Measurements from ENCODE around the gene RNPS1. TPM values are rescaled to one million over a fixed set of nuclear protein-coding genes. Genes with fewer than 3 reads are reported as not detected.

Gene RNPS1
- total and polyA plus RNA-seq, 2 donors (not counting 1 experiment from before 2014, with no cell fraction given), result 38.1 to 115 TPM

DNA sequence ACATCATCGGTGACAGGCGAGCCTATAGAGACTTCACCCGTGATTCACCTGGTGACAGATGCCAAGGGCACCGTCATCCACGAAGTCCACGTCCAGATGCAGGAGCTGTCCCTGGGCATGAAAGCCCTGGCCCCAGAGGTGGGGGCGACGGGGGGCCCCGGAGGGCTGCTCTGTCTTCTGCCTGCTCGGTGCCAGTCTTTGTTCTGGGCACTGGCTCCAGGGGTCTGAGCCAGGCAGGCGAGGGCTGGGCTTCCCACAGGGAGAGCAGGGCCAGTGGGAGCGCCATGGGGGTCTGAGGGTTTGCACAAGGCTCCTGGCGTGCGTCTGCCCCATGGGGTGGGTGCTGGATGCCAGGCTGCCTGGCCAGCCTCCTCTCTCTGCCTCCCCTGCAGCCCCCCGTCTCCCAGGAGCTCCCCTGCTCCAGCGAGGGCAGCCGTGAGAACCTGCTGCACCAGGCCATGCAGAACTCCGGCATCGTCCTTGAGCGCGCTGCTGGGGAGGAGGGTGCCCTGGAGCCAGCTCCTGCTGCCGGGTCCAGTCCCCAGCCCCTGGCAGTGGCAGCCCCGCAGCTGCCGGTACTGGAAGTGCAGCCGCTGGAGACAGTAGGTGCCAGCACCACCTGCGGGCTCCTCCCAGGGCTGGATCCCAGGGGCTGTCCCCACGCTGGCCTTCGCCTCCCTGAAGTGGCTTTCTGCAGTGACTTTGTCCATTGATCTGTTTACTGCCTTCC, 34.7 kb downstream of the RNPS1 start:
- Histone ChIP-seq H3K27me3 (ENCODE audit: control insufficient read depth, insufficient read depth, low read length) (no peaks in the 10 kb centered on the region), H3K9ac (ENCODE audit: insufficient read depth, low read length) (no peak overlapping the region), H2AFZ (ENCODE audit: low read length) (no peak overlapping the region), H3K27ac (ENCODE audit: insufficient read depth, low read length) (no peak overlapping the region), H3K9me3 (ENCODE audit: control insufficient read depth, insufficient read depth, low read depth, low read length) (no peaks in the 10 kb centered on the region), H3K4me2 (ENCODE audit: extremely low read depth, insufficient read depth, low read length) (no peak overlapping the region), H3K79me2 (ENCODE audit: control insufficient read depth, insufficient read depth, low read length) (peaks cover 3% of the 10 kb centered on the region), H3K4me3 (replicated peaks in 1 of 4; ENCODE audit: control extremely low read depth in 1 of 4, insufficient read depth in 1 of 4, low read depth in 3 of 4, low read length in 4 of 4) (no peak overlapping the region), H3K36me3 (ENCODE audit: control insufficient read depth, insufficient read depth, low read length) (peaks cover 38% of the 10 kb centered on the region), H4K20me1 (ENCODE audit: control insufficient read depth, extremely low read depth, insufficient read depth, low read length) (no peaks in the 10 kb centered on the region), H3K4me1 (ENCODE audit: control insufficient read depth, extremely low read depth, insufficient read depth, low read length) (peaks cover 2% of the 10 kb centered on the region)
- TF ChIP-seq, protein P1, sequence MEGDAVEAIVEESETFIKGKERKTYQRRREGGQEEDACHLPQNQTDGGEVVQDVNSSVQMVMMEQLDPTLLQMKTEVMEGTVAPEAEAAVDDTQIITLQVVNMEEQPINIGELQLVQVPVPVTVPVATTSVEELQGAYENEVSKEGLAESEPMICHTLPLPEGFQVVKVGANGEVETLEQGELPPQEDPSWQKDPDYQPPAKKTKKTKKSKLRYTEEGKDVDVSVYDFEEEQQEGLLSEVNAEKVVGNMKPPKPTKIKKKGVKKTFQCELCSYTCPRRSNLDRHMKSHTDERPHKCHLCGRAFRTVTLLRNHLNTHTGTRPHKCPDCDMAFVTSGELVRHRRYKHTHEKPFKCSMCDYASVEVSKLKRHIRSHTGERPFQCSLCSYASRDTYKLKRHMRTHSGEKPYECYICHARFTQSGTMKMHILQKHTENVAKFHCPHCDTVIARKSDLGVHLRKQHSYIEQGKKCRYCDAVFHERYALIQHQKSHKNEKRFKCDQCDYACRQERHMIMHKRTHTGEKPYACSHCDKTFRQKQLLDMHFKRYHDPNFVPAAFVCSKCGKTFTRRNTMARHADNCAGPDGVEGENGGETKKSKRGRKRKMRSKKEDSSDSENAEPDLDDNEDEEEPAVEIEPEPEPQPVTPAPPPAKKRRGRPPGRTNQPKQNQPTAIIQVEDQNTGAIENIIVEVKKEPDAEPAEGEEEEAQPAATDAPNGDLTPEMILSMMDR (conservative IDR thresholded peaks at IDR 0.05 in 1 of 2, IDR thresholded peaks at IDR 0.05 in 1 of 2; ENCODE audit: low read depth in 1 of 2, low read length in 2 of 2), result no peak
- no peak for TF ChIP-seq EZH2 (IDR thresholded peaks at IDR 0.05; ENCODE audit: low read length, missing control alignments)
- no peak for DNase-seq (ENCODE audit: low read depth in 2 of 2)

DNA sequence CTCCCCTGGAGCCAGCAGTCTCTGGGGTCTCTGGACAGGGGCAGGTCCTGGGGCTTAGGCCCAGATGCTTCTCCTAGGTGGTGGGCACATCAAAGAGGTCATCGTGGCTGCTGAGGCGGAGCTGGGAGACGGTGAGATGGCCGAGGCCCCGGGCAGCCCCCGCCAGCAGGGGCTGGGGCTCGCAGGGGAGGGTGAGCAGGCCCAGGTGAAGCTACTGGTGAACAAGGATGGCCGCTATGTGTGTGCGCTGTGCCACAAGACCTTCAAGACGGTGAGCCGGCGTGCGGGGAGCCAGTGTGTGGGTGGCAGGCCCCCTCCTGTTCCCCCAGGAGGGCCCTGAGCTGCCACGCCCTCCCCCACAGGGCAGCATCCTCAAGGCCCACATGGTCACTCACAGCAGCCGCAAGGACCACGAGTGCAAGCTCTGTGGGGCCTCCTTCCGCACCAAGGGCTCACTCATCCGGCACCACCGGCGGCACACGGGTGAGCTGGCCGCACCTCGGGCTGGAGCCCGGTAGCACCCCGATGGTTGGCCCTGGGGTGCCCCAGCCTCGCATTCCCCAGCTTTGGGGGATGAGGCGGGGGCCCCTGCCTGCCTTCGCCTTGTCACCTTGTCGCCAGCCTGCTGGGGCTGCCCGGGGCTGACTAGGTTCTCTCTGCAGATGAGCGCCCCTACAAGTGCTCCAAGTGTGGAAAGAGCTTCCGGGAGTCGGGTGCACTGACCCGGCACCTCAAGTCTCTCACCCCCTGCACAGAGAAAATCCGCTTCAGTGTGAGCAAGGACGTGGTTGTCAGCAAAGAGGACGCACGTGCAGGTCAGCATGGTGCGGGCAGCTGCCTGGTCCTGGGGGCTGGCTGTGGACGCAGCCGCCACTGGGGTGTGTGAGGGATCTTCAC, 35.6 kb downstream of the RNPS1 start:
- H2AFZ ChIP-seq (ENCODE audit: low read length), result no peak overlapping the region
- H3K79me2 ChIP-seq (ENCODE audit: control insufficient read depth, insufficient read depth, low read length), result peaks cover 7% of the 10 kb centered on the region
- no peak overlapping the region for H3K4me3 ChIP-seq (replicated peaks in 1 of 4; ENCODE audit: control extremely low read depth in 1 of 4, insufficient read depth in 1 of 4, low read depth in 3 of 4, low read length in 4 of 4)
- no peak overlapping the region for H3K9ac ChIP-seq (ENCODE audit: insufficient read depth, low read length)
- DNase-seq (ENCODE audit: low read depth in 2 of 2), result no peak
- peaks cover 2% of the 10 kb centered on the region for H3K4me1 ChIP-seq (ENCODE audit: control insufficient read depth, extremely low read depth, insufficient read depth, low read length)
- H4K20me1 ChIP-seq (ENCODE audit: control insufficient read depth, extremely low read depth, insufficient read depth, low read length), result no peaks in the 10 kb centered on the region
- no peaks in the 10 kb centered on the region for H3K27me3 ChIP-seq (ENCODE audit: control insufficient read depth, insufficient read depth, low read length)
- TF ChIP-seq, protein P1 (conservative IDR thresholded peaks at IDR 0.05 in 1 of 2, IDR thresholded peaks at IDR 0.05 in 1 of 2; ENCODE audit: low read depth in 1 of 2, low read length in 2 of 2), result no peak
- no peak for TF ChIP-seq EZH2 (IDR thresholded peaks at IDR 0.05; ENCODE audit: low read length, missing control alignments)
- H3K9me3 ChIP-seq (ENCODE audit: control insufficient read depth, insufficient read depth, low read depth, low read length), result no peaks in the 10 kb centered on the region
- H3K36me3 ChIP-seq (ENCODE audit: control insufficient read depth, insufficient read depth, low read length), result peaks cover 41% of the 10 kb centered on the region
- no peak overlapping the region for H3K27ac ChIP-seq (ENCODE audit: insufficient read depth, low read length)
- no peak overlapping the region for H3K4me2 ChIP-seq (ENCODE audit: extremely low read depth, insufficient read depth, low read length)

Data from fibroblast of lung (primary cell).